CD4-positive, alpha-beta T cell treated with Interleukin-6 at 100 ng/mL for 8 hours (primary cell): Measurements from ENCODE around the gene LDB3.

ENCODE experiments used
- DNase-seq: peaks from one replicate; pipeline ENCODE4 v3.0.0-alpha.2; 2020; ENCODE audit warnings: mixed read lengths, low spot score

The LDB3 gene

GRCh38 chr10:86686972-86687371, 18.7 kb downstream of the LDB3 start:
- DNase-seq, result no peak

DNA sequence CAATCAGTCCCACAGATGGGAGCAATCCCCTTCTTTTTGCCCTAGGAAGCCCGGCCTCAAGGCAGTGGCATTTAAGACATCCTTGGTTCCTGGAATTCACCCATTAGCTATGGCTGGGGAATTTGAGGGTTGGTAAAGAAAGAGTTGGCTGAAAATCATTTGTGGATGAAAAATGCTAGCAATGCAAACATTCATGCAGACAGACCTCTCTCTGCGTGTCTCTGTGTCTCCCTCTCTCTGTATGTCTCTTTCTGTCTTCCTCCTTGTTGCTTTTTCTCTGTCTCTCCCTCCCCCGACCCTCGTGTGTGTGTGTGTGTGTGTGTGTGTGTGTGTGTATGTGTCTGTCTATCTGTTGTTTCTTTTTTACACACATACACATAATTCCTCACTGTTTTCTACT, 19.4 kb downstream of the LDB3 start:
- no peak for DNase-seq

GRCh38 chr10:86688398-86688921, 20.1 kb downstream of the LDB3 start:
- peak; percentile 55 for DNase-seq

DNA sequence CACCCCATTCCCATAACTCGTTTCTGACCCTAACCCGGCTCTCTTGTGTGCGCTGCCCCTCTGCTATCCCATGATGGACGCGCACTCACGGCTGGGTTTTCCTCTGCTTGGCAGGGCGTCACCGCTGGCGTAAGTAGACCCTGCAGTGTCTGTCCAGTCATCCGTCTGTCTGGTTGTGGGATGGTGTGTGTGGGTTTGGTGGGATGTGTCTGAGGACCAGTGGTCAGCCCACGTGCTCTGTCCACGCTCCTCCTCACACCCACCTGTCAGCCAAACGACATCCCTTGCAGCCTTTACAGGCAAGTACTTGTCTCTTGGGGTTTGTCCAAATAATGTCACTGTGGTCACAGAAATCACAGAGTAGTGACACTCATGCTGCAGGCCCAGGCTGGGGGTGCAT, 20.8 kb downstream of the LDB3 start:
- no peak for DNase-seq

GRCh38 chr10:86690231-86690630, 21.9 kb downstream of the LDB3 start:
- DNase-seq, result no peak

DNA sequence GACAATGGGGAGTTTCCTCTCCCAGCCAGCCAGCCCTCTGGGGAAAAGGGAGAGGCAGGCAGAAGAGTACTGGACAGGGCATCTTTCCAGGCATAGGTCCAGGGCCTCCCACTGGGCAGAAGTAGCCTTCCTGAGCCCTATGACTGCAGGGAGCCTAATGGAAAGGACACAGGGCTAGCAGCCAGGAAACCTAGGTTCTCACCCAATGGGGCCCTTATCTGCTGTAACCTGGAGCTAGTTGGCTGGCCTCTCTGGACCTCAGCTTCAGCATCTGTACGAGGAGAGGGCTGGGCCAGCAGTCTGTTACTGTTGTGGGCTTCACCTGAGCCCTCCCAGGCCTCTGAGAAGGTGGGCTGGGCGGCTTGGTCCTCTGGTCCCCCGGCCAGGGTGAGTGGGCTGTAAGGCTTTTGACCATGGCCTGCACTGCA, 22.4 kb downstream of the LDB3 start:
- DNase-seq, result no peak

- DNase-seq, result no peak
Measured at GRCh38 chr10:86691333-86692022, 23.2 kb downstream of the LDB3 start.

- no peak for DNase-seq
Measured at GRCh38 chr10:86692023-86692514, 23.8 kb downstream of the LDB3 start.

DNA sequence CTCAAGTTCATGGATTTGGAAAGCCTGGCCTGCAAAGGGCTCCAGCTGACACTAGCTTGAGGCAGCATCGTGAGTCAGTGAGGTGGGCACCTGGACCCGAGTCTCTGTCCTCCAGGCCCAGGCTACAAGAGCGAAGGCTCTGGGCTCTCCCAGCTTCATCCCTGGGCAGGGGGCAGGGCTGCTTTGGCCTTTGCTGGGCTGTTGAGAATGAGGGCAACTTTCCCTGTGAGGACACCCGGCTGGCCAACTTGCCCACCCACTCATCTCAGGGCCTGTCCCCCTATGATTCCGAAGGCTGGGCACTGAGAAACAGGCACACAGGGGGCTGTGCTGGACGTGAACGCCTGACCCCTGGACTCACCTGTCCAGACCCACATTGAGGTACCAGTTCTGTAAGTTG, 24.4 kb downstream of the LDB3 start:
- no peak for DNase-seq

GRCh38 chr10:86693275-86693674, 25.0 kb downstream of the LDB3 start:
- no peak for DNase-seq

DNA sequence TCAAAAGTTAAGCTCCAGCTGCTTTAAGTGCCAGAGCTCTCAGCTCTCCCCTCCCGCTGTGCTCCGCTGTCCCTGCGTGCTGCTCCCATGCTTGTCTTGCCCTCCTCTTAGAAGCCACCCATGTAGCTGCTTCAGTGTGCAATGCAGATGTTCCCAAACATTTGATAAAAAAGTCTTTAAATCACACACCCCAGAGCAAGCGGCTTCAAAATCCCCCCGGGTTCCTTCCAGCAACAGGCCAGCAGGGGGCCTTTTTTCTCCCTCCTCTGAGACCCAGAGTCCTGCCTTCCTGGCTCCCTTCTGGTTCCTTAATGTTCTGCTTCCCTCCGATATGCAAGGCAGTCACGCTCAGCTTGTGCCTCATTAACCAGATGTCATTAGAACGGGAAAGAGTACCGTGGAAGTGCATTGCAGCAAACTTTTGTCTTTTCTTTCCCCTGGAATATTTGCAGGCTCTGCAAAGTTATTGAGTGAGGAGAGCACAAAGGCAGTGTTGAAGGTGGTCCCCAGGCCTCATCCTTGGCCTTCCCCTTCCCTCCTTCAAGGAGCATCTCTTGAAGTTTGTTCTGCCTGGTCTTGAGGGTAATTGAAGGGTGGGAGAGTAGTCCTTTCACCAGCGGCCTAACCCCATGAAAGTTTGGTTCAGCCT, 25.5 kb downstream of the LDB3 start:
- DNase-seq, result peak; percentile 24

DNA sequence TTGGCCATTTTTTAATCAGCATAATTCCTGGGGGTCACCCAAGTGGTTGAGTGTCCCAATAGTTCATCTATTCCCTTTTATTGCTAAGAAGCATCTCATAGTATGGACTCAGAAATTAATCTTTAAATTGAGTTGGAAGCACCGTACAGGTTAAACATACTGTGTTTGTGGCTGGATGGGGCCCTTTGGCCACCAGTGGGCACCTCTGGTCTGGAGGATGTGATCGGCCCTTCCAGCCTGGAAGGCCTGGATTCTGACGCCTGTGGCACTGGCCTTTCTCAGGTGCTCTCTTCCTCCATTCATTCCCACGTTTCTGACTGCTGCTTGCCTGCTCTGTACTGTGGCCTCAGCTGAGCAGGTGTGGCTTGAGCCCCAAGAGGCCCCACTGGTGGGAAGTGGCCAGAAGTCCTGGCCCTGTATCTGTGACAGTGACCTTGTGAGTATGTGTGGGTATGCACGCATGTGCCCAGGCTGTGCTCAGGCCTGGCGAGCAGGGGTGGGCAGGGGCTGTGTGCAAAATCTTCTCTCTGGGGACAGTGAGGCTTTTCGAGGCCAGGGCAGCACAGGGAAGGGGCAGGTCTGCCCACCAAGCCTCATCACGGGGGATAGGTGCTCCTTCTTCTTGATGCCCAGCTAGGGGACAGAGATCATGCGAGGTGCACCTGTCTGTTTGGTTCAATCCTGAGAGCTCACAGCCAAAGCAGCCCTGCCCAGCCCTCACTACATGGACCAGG, 30.1 kb downstream of the LDB3 start:
- DNase-seq, result no peak

DNA sequence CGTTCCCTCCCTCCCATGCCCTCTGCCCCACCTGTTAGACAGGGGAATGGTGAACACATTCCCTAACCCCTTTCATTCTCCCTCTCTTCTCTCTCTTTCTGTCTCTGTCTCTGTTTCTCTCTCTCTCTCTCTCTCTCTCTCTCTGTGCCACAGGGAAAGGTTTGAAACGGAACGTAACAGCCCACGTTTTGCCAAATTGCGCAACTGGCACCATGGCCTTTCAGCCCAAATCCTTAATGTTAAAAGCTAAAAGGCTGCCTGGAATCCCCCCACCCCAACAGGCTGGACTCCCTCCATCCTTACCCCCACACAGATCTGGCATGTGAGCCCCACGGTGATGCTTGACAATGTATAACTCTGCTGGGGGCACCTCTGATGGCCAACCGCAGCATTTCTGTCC, 30.8 kb downstream of the LDB3 start:
- no peak for DNase-seq

- no peak for DNase-seq
Measured at GRCh38 chr10:86699541-86699940, 31.2 kb downstream of the LDB3 start.

DNA sequence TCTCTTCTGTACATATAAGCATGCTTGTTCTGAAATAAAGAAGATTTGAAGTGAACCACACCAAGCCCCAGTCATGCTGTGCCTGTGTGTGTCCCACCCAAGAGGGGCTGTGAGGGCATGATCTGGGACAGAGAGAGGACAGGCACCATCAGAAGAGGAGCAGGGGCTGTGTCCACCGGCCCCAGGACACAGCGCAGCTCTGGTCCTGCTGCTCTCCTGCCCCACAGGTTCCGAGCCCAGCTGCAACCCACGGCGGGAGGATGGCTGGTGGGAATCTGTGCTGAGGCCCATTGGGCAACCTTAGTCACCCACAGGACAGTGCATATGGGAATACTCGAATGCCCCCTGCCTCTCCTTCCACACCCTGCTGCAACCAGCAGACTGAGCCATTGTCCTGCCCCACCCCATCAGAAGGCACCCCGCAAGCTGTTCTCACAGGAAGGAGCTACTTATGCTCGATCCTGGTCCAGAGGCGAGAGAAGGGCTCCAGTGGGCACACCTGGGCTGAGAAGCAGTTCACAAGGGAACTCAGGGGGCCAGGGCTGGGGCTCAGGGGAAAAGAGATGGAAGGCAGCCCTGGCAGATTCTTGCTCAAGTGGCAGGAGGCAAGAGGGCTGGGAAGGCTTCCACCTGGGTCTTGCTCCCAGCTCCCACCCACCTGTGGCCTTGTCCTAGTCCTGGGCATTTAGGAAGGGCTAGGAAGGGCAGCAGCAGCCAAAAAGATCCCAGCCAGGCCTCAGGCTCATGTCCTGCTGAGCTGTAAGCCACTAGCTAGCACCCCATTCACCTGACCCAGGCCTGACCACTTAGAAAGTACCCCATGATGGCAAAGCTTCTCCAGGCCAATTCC, 31.9 kb downstream of the LDB3 start:
- DNase-seq, result no peak

DNA sequence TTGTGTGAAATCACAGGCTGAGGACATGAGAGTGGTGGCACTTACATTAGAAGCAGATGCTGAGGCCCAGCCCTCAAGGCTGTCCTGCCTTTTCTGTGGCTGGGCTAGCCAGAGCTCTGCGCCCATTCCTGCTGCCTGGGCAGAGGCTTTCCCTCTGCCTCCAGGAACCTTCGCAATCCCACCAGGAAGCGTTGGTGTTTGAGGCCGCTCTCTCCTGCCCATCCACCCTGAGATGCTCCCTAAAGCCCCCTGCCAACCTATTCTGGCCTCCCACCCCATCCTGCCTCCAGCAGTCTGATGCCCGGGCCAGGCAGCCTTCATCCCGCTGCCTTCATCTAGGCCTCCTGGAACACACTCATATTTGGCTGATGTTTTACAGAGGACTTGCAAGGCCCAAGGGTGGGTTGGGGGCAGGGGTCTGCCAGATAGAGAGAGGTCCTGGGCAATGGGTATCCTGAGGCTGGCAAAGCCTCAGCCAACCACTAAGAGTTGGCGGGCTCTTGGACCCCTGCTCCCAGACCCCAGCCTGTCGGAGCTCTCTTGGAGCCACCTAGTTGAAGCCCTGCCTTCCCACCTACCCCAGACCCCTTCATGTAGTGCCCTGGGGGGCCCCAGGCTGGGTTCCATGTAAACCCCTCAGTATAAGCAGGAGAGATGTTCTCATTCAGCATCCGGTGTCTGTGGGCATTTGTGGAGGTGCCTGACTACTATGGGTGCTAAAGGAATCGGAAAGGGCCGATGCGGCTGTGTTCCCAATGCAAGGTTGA, 32.7 kb downstream of the LDB3 start:
- no peak for DNase-seq

- no peak for DNase-seq
Measured at GRCh38 chr10:86703176-86703575, 34.9 kb downstream of the LDB3 start.

DNA sequence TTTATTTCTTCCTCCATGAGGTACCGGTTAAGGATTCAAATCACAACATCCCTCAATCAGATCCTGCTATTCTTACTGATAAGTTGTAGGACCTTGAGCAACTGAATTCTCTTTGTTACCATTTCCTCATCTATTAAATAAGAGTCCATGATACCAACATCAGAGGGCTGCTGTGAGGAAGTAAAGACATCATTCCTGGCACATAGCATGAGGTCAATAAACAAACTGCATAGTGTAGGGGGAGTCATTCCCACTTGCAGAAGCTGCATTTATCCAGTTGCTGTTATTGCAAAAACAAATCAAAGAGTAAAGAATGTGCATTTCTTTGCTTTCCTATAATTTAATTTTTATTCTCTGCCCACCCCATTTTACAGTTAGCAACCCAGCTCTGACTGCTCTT, 36.8 kb downstream of the LDB3 start:
- DNase-seq, result no peak

GRCh38 chr10:86705905-86706304, 37.6 kb downstream of the LDB3 start:
- no peak for DNase-seq

GRCh38 chr10:86706401-86706841, 38.1 kb downstream of the LDB3 start:
- DNase-seq, result no peak

GRCh38 chr10:86706977-86707376, 38.7 kb downstream of the LDB3 start:
- no peak for DNase-seq
